ENCODE results near the gene DIAPH1.

DNA sequence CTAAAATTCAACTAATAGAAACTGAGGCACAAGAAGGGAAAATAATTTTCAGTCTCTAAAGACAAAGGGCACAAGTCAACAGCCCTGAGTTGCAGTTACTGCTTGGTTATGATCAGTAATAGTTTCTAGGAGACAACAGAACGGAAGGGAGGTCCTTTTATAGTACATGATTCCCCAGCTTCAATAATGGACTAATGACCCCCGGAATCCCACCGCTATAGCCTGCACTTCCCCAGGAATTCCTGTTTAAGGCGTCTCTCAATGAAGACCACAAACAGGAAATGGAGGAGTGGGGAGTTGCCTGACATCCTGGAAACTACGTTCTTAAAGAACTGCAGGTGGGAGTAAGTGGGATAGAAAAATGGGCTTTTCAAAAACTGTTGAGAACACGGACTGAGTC, 60.6 kb downstream of the DIAPH1 start:
- TF ChIP-seq, protein P1, sequence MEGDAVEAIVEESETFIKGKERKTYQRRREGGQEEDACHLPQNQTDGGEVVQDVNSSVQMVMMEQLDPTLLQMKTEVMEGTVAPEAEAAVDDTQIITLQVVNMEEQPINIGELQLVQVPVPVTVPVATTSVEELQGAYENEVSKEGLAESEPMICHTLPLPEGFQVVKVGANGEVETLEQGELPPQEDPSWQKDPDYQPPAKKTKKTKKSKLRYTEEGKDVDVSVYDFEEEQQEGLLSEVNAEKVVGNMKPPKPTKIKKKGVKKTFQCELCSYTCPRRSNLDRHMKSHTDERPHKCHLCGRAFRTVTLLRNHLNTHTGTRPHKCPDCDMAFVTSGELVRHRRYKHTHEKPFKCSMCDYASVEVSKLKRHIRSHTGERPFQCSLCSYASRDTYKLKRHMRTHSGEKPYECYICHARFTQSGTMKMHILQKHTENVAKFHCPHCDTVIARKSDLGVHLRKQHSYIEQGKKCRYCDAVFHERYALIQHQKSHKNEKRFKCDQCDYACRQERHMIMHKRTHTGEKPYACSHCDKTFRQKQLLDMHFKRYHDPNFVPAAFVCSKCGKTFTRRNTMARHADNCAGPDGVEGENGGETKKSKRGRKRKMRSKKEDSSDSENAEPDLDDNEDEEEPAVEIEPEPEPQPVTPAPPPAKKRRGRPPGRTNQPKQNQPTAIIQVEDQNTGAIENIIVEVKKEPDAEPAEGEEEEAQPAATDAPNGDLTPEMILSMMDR (IDR thresholded peaks at IDR 0.05; ENCODE audit: low read length): no peak
- TF ChIP-seq EZH2 (optimal IDR thresholded peaks at IDR 0.05; ENCODE audit: low read depth, low read length): no peak
- no peak for TF ChIP-seq EZH2phosphoT487 (IDR thresholded peaks at IDR 0.05; ENCODE audit: low read length)
